ENCODE results near the gene TRIM16.
"Not testable (repeated sequence)": the region's sequence is repeated elsewhere in the genome, so short reads cannot be mapped to it uniquely, and the experiment has no call there.

TRIM16 gene

GRCh38 chr17:15704813-15705212 is 20.7 kb upstream of the TRIM16 start:
- not testable (repeated sequence) for H3K79me2 ChIP-seq (ENCODE audit: insufficient read depth, low read length); H3K4me3 ChIP-seq (ENCODE audit: low read length, poor library complexity, severe bottlenecking); H3K4me2 ChIP-seq (ENCODE audit: low read depth, low read length, poor library complexity, severe bottlenecking); H3K9me3 ChIP-seq (ENCODE audit: insufficient read depth, low read depth, low read length); H3K27me3 ChIP-seq (ENCODE audit: insufficient read depth, low read length, poor library complexity, severe bottlenecking); H2AFZ ChIP-seq (ENCODE audit: low read length); H4K20me1 ChIP-seq (ENCODE audit: insufficient read depth, low read length, poor library complexity, severe bottlenecking); H3K9ac ChIP-seq (ENCODE audit: low read depth, low read length, poor library complexity, severe bottlenecking); H3K4me1 ChIP-seq (ENCODE audit: insufficient read depth, low read length, poor library complexity, severe bottlenecking); H3K36me3 ChIP-seq (ENCODE audit: insufficient read depth, low read length); H3F3A ChIP-seq (ENCODE audit: low read depth); H3K9me2 ChIP-seq (replicated peaks; ENCODE audit: low read depth, low read length)

GRCh38 chr17:15704239-15704638 is 20.1 kb upstream of the TRIM16 start:
- not testable (repeated sequence) for H2AFZ ChIP-seq (ENCODE audit: low read length); H3K4me2 ChIP-seq (ENCODE audit: low read depth, low read length, poor library complexity, severe bottlenecking); H3K4me1 ChIP-seq (ENCODE audit: insufficient read depth, low read length, poor library complexity, severe bottlenecking); H3F3A ChIP-seq (ENCODE audit: low read depth); H4K20me1 ChIP-seq (ENCODE audit: insufficient read depth, low read length, poor library complexity, severe bottlenecking); H3K79me2 ChIP-seq (ENCODE audit: insufficient read depth, low read length); H3K4me3 ChIP-seq (ENCODE audit: low read length, poor library complexity, severe bottlenecking); H3K27me3 ChIP-seq (ENCODE audit: insufficient read depth, low read length, poor library complexity, severe bottlenecking); H3K9ac ChIP-seq (ENCODE audit: low read depth, low read length, poor library complexity, severe bottlenecking); H3K36me3 ChIP-seq (ENCODE audit: insufficient read depth, low read length); H3K9me3 ChIP-seq (ENCODE audit: insufficient read depth, low read depth, low read length); H3K9me2 ChIP-seq (replicated peaks; ENCODE audit: low read depth, low read length)

GRCh38 chr17:15699937-15700336 is 15.8 kb upstream of the TRIM16 start:
- H3K4me3 ChIP-seq (ENCODE audit: low read length, poor library complexity, severe bottlenecking); H3K4me2 ChIP-seq (ENCODE audit: low read depth, low read length, poor library complexity, severe bottlenecking); H3K9ac ChIP-seq (ENCODE audit: low read depth, low read length, poor library complexity, severe bottlenecking): not testable (repeated sequence)

GRCh38 chr17:15699413-15699924 is 15.4 kb upstream of the TRIM16 start, which contains the start of gene ZNF286A:
Gene ZNF286A, plus strand, starts transcription at chr17:15699752. Its CDS starts 578 bp downstream, at chr17:15700330.
- not testable (repeated sequence) for H3K4me1 ChIP-seq (ENCODE audit: insufficient read depth, low read length, poor library complexity, severe bottlenecking); H3K9me3 ChIP-seq (ENCODE audit: insufficient read depth, low read depth, low read length); H4K20me1 ChIP-seq (ENCODE audit: insufficient read depth, low read length, poor library complexity, severe bottlenecking); H3K27me3 ChIP-seq (ENCODE audit: insufficient read depth, low read length, poor library complexity, severe bottlenecking); H3F3A ChIP-seq (ENCODE audit: low read depth); H3K79me2 ChIP-seq (ENCODE audit: insufficient read depth, low read length); H3K36me3 ChIP-seq (ENCODE audit: insufficient read depth, low read length); H3K9me2 ChIP-seq (replicated peaks; ENCODE audit: low read depth, low read length)
- Histone ChIP-seq H3K4me2 (ENCODE audit: low read depth, low read length, poor library complexity, severe bottlenecking) (peak within 1 kb of the TSS; percentile 51), H3K4me3 (ENCODE audit: low read length, poor library complexity, severe bottlenecking) (peak within 1 kb of the TSS; percentile 70), H2AFZ (ENCODE audit: low read length) (peak within 1 kb of the TSS; percentile 87), H3K9ac (ENCODE audit: low read depth, low read length, poor library complexity, severe bottlenecking) (peak within 1 kb of the TSS; percentile 48)

More at GRCh38 chr17:15699937-15700336, 15.8 kb upstream of the TRIM16 start:
- H3K9me3 ChIP-seq (ENCODE audit: insufficient read depth, low read depth, low read length); H3K4me1 ChIP-seq (ENCODE audit: insufficient read depth, low read length, poor library complexity, severe bottlenecking); H3K9me2 ChIP-seq (replicated peaks; ENCODE audit: low read depth, low read length); H3F3A ChIP-seq (ENCODE audit: low read depth); H3K36me3 ChIP-seq (ENCODE audit: insufficient read depth, low read length); H3K27me3 ChIP-seq (ENCODE audit: insufficient read depth, low read length, poor library complexity, severe bottlenecking); H3K79me2 ChIP-seq (ENCODE audit: insufficient read depth, low read length); H4K20me1 ChIP-seq (ENCODE audit: insufficient read depth, low read length, poor library complexity, severe bottlenecking); H2AFZ ChIP-seq (ENCODE audit: low read length): not testable (repeated sequence)

- H4K20me1 ChIP-seq (ENCODE audit: insufficient read depth, low read length, poor library complexity, severe bottlenecking); H3K79me2 ChIP-seq (ENCODE audit: insufficient read depth, low read length); H3K36me3 ChIP-seq (ENCODE audit: insufficient read depth, low read length); H3K27me3 ChIP-seq (ENCODE audit: insufficient read depth, low read length, poor library complexity, severe bottlenecking); H3K9me3 ChIP-seq (ENCODE audit: insufficient read depth, low read depth, low read length); H3K9me2 ChIP-seq (replicated peaks; ENCODE audit: low read depth, low read length); H3F3A ChIP-seq (ENCODE audit: low read depth); H3K4me1 ChIP-seq (ENCODE audit: insufficient read depth, low read length, poor library complexity, severe bottlenecking): not testable (repeated sequence)
- Histone ChIP-seq H3K4me3 (ENCODE audit: low read length, poor library complexity, severe bottlenecking) (peak overlapping the region; percentile 70), H3K9ac (ENCODE audit: low read depth, low read length, poor library complexity, severe bottlenecking) (peak overlapping the region; percentile 48), H3K4me2 (ENCODE audit: low read depth, low read length, poor library complexity, severe bottlenecking) (peak overlapping the region; percentile 51), H2AFZ (ENCODE audit: low read length) (peak overlapping the region; percentile 87)
Measured at GRCh38 chr17:15698967-15699366, 14.9 kb upstream of the TRIM16 start.

GRCh38 chr17:15687494-15687893 is 3.4 kb upstream of the TRIM16 start:
- H3K36me3 ChIP-seq (ENCODE audit: insufficient read depth, low read length); H4K20me1 ChIP-seq (ENCODE audit: insufficient read depth, low read length, poor library complexity, severe bottlenecking); H3F3A ChIP-seq (ENCODE audit: low read depth); H3K4me2 ChIP-seq (ENCODE audit: low read depth, low read length, poor library complexity, severe bottlenecking); H3K4me3 ChIP-seq (ENCODE audit: low read length, poor library complexity, severe bottlenecking); H3K9ac ChIP-seq (ENCODE audit: low read depth, low read length, poor library complexity, severe bottlenecking); H3K9me2 ChIP-seq (replicated peaks; ENCODE audit: low read depth, low read length); H3K79me2 ChIP-seq (ENCODE audit: insufficient read depth, low read length); H3K9me3 ChIP-seq (ENCODE audit: insufficient read depth, low read depth, low read length); H2AFZ ChIP-seq (ENCODE audit: low read length); H3K27me3 ChIP-seq (ENCODE audit: insufficient read depth, low read length, poor library complexity, severe bottlenecking): not testable (repeated sequence)
- H3K4me1 ChIP-seq (ENCODE audit: insufficient read depth, low read length, poor library complexity, severe bottlenecking): peaks cover 11% of the 10 kb centered on the region

- Histone ChIP-seq H3K4me2 (ENCODE audit: low read depth, low read length, poor library complexity, severe bottlenecking) (peak overlapping the region; percentile 79), H3K4me1 (ENCODE audit: insufficient read depth, low read length, poor library complexity, severe bottlenecking) (peaks cover 11% of the 10 kb centered on the region), H3K4me3 (ENCODE audit: low read length, poor library complexity, severe bottlenecking) (peak overlapping the region; percentile 81)
- not testable (repeated sequence) for H3K27me3 ChIP-seq (ENCODE audit: insufficient read depth, low read length, poor library complexity, severe bottlenecking); H3K36me3 ChIP-seq (ENCODE audit: insufficient read depth, low read length); H2AFZ ChIP-seq (ENCODE audit: low read length); H3F3A ChIP-seq (ENCODE audit: low read depth); H4K20me1 ChIP-seq (ENCODE audit: insufficient read depth, low read length, poor library complexity, severe bottlenecking); H3K9ac ChIP-seq (ENCODE audit: low read depth, low read length, poor library complexity, severe bottlenecking); H3K9me3 ChIP-seq (ENCODE audit: insufficient read depth, low read depth, low read length); H3K79me2 ChIP-seq (ENCODE audit: insufficient read depth, low read length); H3K9me2 ChIP-seq (replicated peaks; ENCODE audit: low read depth, low read length)
Measured at GRCh38 chr17:15683135-15683534, 976 bp downstream of the TRIM16 start.

All from Loucy (cell line).